Omental fat pad (tissue), 4 donors: ENCODE results near the gene ADAMTS4. TPM values are rescaled to one million over a fixed set of nuclear protein-coding genes. Genes with fewer than 3 reads are reported as not detected.

Experiments used
- ATAC-seq: fragments of 150-250 bp; one replicate; pipeline ENCODE4 v1.9.1; 2016; ENCODE audit warnings: mild to moderate bottlenecking, moderate library complexity; ENCODE audit not compliant: low FRiP score
- DNase-seq: peaks from one replicate; pipeline ENCODE4 v3.0.0-alpha.2; 2019; ENCODE audit warnings: low spot score
- total RNA-seq, 4 donors: library from RNA; depleted of rRNA; stranded (reverse); fragments of >200 nt; gene quantifications; one replicate each; pipeline ENCODE4 v1.1.0, GENCODE V29; 2016
- TF ChIP-seq, protein P1 (sequence below), 3 donors: fragments of 450-650 bp; IDR thresholded peaks; one replicate each; pipeline ENCODE4 v1.5.1; 2016 to 2017; ENCODE audit warnings: antibody characterized with exemption in 3 of 3, mild to moderate bottlenecking in 3 of 3, moderate library complexity in 2 of 3

The ADAMTS4 gene
- total RNA-seq, 4 donors from 2014 or later = 38.5 to 238 (median 121) TPM

- DNase-seq (no peak), ATAC-seq (no peak)
These were observed 769 bp upstream of the ADAMTS4 start for GRCh38 chr1:161199506-161200139.

DNA sequence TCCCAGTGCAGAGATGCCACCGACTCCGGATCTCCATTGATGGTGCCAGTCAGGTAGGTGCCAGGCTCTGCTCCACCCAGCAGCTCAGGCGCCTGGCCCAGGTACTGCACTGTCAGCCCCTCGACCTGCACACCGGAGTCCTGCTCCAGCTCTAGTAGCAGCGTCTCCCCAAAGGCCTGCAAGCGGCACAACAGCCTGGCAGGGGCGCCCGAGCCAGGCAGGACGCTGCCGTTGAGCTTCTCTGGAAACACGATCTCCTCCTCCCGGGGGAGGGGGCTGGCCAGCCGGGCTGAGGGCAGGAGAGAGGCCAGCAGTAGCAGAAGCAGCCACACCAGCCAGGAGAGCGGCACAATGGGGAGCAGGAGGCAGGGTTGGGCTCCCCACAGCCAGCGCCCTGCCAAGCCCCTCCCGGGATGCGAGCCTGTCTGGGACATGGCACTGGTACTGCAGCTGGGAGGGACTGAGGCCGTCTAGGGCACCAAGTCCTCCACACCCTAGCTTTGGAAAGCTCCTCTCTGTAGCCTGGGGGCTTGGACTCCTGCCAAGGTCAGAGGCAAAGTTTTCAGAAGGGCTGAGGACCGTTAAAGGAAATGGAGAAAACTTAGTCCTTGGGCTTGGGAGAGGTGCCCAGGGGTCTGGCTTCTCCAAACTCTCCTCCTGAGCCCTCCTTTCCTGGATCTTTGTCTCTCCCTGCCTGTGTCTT, 509 bp downstream of the ADAMTS4 start:
- no peak for DNase-seq
- TF ChIP-seq, protein P1, sequence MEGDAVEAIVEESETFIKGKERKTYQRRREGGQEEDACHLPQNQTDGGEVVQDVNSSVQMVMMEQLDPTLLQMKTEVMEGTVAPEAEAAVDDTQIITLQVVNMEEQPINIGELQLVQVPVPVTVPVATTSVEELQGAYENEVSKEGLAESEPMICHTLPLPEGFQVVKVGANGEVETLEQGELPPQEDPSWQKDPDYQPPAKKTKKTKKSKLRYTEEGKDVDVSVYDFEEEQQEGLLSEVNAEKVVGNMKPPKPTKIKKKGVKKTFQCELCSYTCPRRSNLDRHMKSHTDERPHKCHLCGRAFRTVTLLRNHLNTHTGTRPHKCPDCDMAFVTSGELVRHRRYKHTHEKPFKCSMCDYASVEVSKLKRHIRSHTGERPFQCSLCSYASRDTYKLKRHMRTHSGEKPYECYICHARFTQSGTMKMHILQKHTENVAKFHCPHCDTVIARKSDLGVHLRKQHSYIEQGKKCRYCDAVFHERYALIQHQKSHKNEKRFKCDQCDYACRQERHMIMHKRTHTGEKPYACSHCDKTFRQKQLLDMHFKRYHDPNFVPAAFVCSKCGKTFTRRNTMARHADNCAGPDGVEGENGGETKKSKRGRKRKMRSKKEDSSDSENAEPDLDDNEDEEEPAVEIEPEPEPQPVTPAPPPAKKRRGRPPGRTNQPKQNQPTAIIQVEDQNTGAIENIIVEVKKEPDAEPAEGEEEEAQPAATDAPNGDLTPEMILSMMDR (IDR thresholded peaks at IDR 0.05) = no peak
- no peak for ATAC-seq

More at GRCh38 chr1:161199506-161200139, 769 bp upstream of the ADAMTS4 start:
- TF ChIP-seq, protein P1 (IDR thresholded peaks at IDR 0.05) = no peak

DNA sequence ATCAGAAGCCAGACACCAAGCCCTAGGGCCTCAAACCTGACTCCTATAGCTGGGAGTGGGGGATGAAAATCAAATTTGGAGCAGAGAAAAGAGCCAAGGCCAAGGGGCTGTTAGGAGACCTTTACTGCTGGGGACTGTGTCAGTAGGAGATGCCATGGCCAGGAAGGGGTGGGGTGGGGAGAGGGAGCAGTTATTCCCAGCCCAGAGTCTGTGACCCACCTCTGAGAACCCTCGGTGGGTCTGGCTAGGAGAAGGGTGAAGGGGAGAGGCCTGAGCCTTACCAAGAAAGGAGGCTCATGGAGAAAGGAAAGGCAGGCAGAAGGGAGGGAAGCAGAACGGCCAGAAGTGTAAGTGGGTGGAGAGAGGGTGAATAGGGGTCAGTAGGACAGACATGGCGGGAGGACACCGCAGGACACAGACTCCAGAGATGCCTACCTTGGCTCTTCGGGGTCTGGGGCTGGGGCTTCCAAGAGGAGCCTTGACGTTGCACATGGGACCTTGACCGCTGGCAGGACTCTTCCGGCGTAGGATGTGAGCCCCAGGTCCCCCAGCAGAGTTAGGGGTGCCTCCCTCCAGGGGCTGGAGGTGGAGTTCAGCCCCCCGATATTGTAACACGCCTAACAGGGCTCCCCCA, 1.2 kb downstream of the ADAMTS4 start:
- ATAC-seq = no peak
- TF ChIP-seq, protein P1 (IDR thresholded peaks at IDR 0.05) = no peak
- DNase-seq = no peak

GRCh38 chr1:161196521-161197451, 2.1 kb downstream of the ADAMTS4 start:
- DNase-seq (no peak), ATAC-seq (no peak)
- TF ChIP-seq, protein P1 (IDR thresholded peaks at IDR 0.05) = no peak

GRCh38 chr1:161196111-161196510, 2.7 kb downstream of the ADAMTS4 start:
- TF ChIP-seq, protein P1 (IDR thresholded peaks at IDR 0.05) = no peak
- ATAC-seq (no peak), DNase-seq (no peak)

DNA sequence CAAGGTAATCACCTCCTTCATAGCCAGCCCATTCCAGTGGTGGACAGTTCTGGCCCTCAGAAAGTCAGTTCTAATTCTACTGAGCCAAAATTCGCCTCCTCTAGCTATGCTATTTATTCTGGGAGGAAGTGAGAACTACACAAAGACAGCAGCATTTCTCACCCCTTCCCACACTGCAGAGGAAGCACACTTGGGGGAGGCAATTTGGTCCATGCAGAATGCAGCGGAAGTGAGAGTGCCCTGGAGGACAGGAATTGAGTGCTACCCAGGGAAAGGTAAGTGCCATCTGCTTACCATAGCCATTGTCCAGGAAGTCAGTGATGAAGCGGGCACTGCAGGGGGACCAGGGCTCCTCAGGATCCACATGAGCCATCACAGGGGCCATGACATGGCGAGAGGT, 3.7 kb downstream of the ADAMTS4 start:
- no peak for ATAC-seq
- DNase-seq = no peak
- TF ChIP-seq, protein P1 (IDR thresholded peaks at IDR 0.05) = no peak
